Tibial nerve (tissue), 4 donors: ENCODE results near the gene RIMS3. TPM values are rescaled to one million over a fixed set of nuclear protein-coding genes. Genes with fewer than 3 reads are reported as not detected.

Experiments
- DNase-seq, 2 donors: peaks; one replicate each; pipeline ENCODE4 v3.0.0-alpha.2; 2019; ENCODE audit warnings: low spot score in 2 of 2
- H3K27ac ChIP-seq, 4 donors: fragments of 200-600 bp; sonication (generic) in 3 of 4; one replicate each; pipeline ENCODE4 v1.5.1; 2017 to 2019; ENCODE audit warnings: mild to moderate bottlenecking in 1 of 4
- H3K27me3 ChIP-seq, 2 donors: fragments of 200-600 bp; sonication (generic) in 1 of 2; one replicate each; pipeline versions ENCODE4 v1.5.1 to v1.6.0; 2017 to 2019
- H3K36me3 ChIP-seq, 3 donors: fragments of 200-600 bp; sonication (generic); one replicate each; pipeline ENCODE4 v1.5.1; 2018 to 2019
- H3K4me1 ChIP-seq, 4 donors: fragments of 200-600 bp; sonication (generic) in 3 of 4; one replicate each; pipeline ENCODE4 v1.5.1; 2017 to 2019
- H3K4me3 ChIP-seq, 4 donors: fragments of 200-600 bp; sonication (generic) in 3 of 4; one replicate each; pipeline ENCODE4 v1.5.1; 2017 to 2019; ENCODE audit warnings: mild to moderate bottlenecking in 1 of 4, moderate library complexity in 1 of 4
- H3K9me3 ChIP-seq, 4 donors: fragments of 200-600 bp; sonication (generic) in 3 of 4; one replicate each; pipeline ENCODE4 v1.5.1; 2017 to 2019
- CTCF ChIP-seq, 5 experiments: fragments of 200-600 bp in 3 of 5; fragments of 450-650 bp in 2 of 5; sonication (generic) in 3 of 5; IDR thresholded peaks; one replicate each; pipeline ENCODE4 v1.5.1; 2016 to 2019; ENCODE audit warnings: antibody characterized with exemption in 5 of 5, mild to moderate bottlenecking in 3 of 5, moderate library complexity in 2 of 5
- EP300 ChIP-seq, 2 donors: sonication (generic); formaldehyde crosslinking; IDR thresholded peaks; one replicate each; pipeline ENCODE4 v1.6.1; 2017; ENCODE audit warnings: antibody characterized with exemption in 2 of 2, mild to moderate bottlenecking in 1 of 2
- POLR2A ChIP-seq, 2 donors: fragments of 450-650 bp; IDR thresholded peaks; one replicate each; pipeline ENCODE4 v1.6.1; 2017; ENCODE audit warnings: antibody characterized with exemption in 2 of 2, mild to moderate bottlenecking in 2 of 2, moderate library complexity in 2 of 2
- WGBS, 2 donors: methylation state at CpG; one replicate each; pipeline ENCODE4 v1.1.5; 2018; 5-methylcytosine and 5-hydroxymethylcytosine counted together
- total RNA-seq, 4 donors: library from RNA; depleted of rRNA; stranded (reverse); fragments of >200 nt; gene quantifications; one replicate each; pipeline ENCODE4 v1.1.0, GENCODE V29; 2016

The RIMS3 gene
- total RNA-seq, 4 donors from 2014 or later = 2.1 to 6.9 (median 4.0) TPM

GRCh38 chr1:40635763-40636500, 29.6 kb downstream of the RIMS3 start:
- TF ChIP-seq POLR2A (IDR thresholded peaks at IDR 0.05) (no peak), CTCF (IDR thresholded peaks at IDR 0.05) (no peak), EP300 (IDR thresholded peaks at IDR 0.05) (no peak)
- H3K4me1 ChIP-seq = peaks cover 0 to 9% (median 0%) of the 10 kb centered on the region in 4 donors
- H3K27ac ChIP-seq = no peak overlapping the region
- DNase-seq = no peak
- peaks cover 0 to 8% (median 0%) of the 10 kb centered on the region in 3 donors for H3K36me3 ChIP-seq
- 91 to 92% methylated on average over 20 to 21 of the region's 25 CpGs for WGBS, 2 donors
- no peak overlapping the region for H3K4me3 ChIP-seq
- H3K9me3 ChIP-seq = peaks cover 0 to 6% (median 0%) of the 10 kb centered on the region in 4 donors
- H3K27me3 ChIP-seq = no peaks in the 10 kb centered on the region

GRCh38 chr1:40634901-40635655, 30.4 kb downstream of the RIMS3 start:
- no peak overlapping the region for H3K27ac ChIP-seq
- H3K4me3 ChIP-seq = no peak overlapping the region
- TF ChIP-seq CTCF (IDR thresholded peaks at IDR 0.05) (no peak), POLR2A (IDR thresholded peaks at IDR 0.05) (no peak), EP300 (IDR thresholded peaks at IDR 0.05) (no peak)
- WGBS, 2 donors = 85 to 87% methylated on average over 6 of the region's 6 CpGs
- no peaks in the 10 kb centered on the region for H3K27me3 ChIP-seq
- H3K9me3 ChIP-seq = peaks cover 0 to 6% (median 0%) of the 10 kb centered on the region in 4 donors
- DNase-seq = no peak
- peaks cover 0 to 9% (median 0%) of the 10 kb centered on the region in 4 donors for H3K4me1 ChIP-seq
- H3K36me3 ChIP-seq = peaks cover 0 to 8% (median 0%) of the 10 kb centered on the region in 3 donors

- peaks cover 0 to 8% (median 0%) of the 10 kb centered on the region in 3 donors for H3K36me3 ChIP-seq
- H3K9me3 ChIP-seq = peaks cover 0 to 6% (median 0%) of the 10 kb centered on the region in 4 donors
- TF ChIP-seq EP300 (IDR thresholded peaks at IDR 0.05) = no peak
- no peak for TF ChIP-seq CTCF (IDR thresholded peaks at IDR 0.05)
- TF ChIP-seq POLR2A (IDR thresholded peaks at IDR 0.05) = no peak
- DNase-seq = peak in 1 of 2 donors; percentile 10
- 40 to 49% methylated on average over 2 of the region's 2 CpGs for WGBS, 2 donors
- no peak overlapping the region for H3K27ac ChIP-seq
- peaks cover 0 to 9% (median 0%) of the 10 kb centered on the region in 4 donors for H3K4me1 ChIP-seq
- H3K4me3 ChIP-seq = no peak overlapping the region
- H3K27me3 ChIP-seq = no peaks in the 10 kb centered on the region
Observed at GRCh38 chr1:40633931-40634376, 31.5 kb downstream of the RIMS3 start.

GRCh38 chr1:40633523-40633922, 32.0 kb downstream of the RIMS3 start:
- Histone ChIP-seq H3K27ac (no peak overlapping the region), H3K36me3 (peaks cover 0 to 8% (median 0%) of the 10 kb centered on the region in 3 donors), H3K4me1 (peaks cover 0 to 9% (median 0%) of the 10 kb centered on the region in 4 donors), H3K27me3 (no peaks in the 10 kb centered on the region), H3K9me3 (peaks cover 0 to 6% (median 0%) of the 10 kb centered on the region in 4 donors), H3K4me3 (no peak overlapping the region)
- no peak for DNase-seq
- no peak for TF ChIP-seq POLR2A (IDR thresholded peaks at IDR 0.05)
- TF ChIP-seq EP300 (IDR thresholded peaks at IDR 0.05) = no peak
- TF ChIP-seq CTCF (IDR thresholded peaks at IDR 0.05) = no peak
